Measurements from ENCODE around the gene GALNT6.

GRCh38 chr12:51362747-51363342, 28.4 kb downstream of the GALNT6 start:
- TF ChIP-seq CTCF (IDR thresholded peaks at IDR 0.05; ENCODE audit: extremely low read depth in 1 of 2, insufficient read depth in 1 of 2, low read depth in 1 of 2, low read length in 2 of 2) (no peak), MYC (IDR thresholded peaks at IDR 0.05; ENCODE audit: low read depth, low read length) (no peak), EZH2 (IDR thresholded peaks at IDR 0.05; ENCODE audit: borderline replicate concordance, low read depth, low read length, severe bottlenecking) (no peak), POLR2A (IDR thresholded peaks at IDR 0.05; ENCODE audit: low read depth, low read length) (no peak), MAX (IDR thresholded peaks at IDR 0.05; ENCODE audit: insufficient read depth, insufficient read length) (no peak), POLR2AphosphoS5 (IDR thresholded peaks at IDR 0.05; ENCODE audit: insufficient read depth, low read depth, low read length) (no peak), FOS (IDR thresholded peaks at IDR 0.05; ENCODE audit: borderline replicate concordance, insufficient read depth, low read length) (no peak), JUN (IDR thresholded peaks at IDR 0.05; ENCODE audit: borderline replicate concordance, insufficient read depth, insufficient read length, low read depth) (no peak), GATA2 (IDR thresholded peaks at IDR 0.05; ENCODE audit: insufficient read depth, insufficient read length, low read depth, low read length) (no peak)
